ENCODE measurements around the gene TNFRSF4. TPM values are rescaled to one million over a fixed set of nuclear protein-coding genes. Genes with fewer than 3 reads are reported as not detected.

The TNFRSF4 gene
- total RNA-seq, 4 donors from 2014 or later = 0.69 to 1.4 TPM; not detected in 2

GRCh38 chr1:1223321-1223720, 9.4 kb upstream of the TNFRSF4 start:
- intact Hi-C loops (cut with DNase I; ENCODE audit: low total_unique reads) = no loop called here
- TF ChIP-seq CTCF (IDR thresholded peaks at IDR 0.05) (no peak), POLR2A (IDR thresholded peaks at IDR 0.05) (no peak)
- DNase-seq (ENCODE audit: low spot score in 2 of 2) = no peak
- 92 to 93% methylated on average over 15 of the region's 15 CpGs for WGBS, 2 donors
- H3K4me3 ChIP-seq (ENCODE audit: low read depth, poor library complexity, severe bottlenecking) = no peak overlapping the region

GRCh38 chr1:1222575-1223225, 8.7 kb upstream of the TNFRSF4 start:
- no peak for DNase-seq (ENCODE audit: low spot score in 2 of 2)
- WGBS, 2 donors = 95% methylated on average over 39 to 42 of the region's 44 CpGs
- H3K4me3 ChIP-seq (ENCODE audit: low read depth, poor library complexity, severe bottlenecking) = no peak overlapping the region
- intact Hi-C loops (cut with DNase I; ENCODE audit: low total_unique reads) = no loop called here
- TF ChIP-seq POLR2A (IDR thresholded peaks at IDR 0.05) (no peak), CTCF (IDR thresholded peaks at IDR 0.05) (no peak)

GRCh38 chr1:1221887-1222574, 8.1 kb upstream of the TNFRSF4 start:
- intact Hi-C loops (cut with DNase I; ENCODE audit: low total_unique reads) = no loop called here
- WGBS, 2 donors = 84 to 91% methylated on average over 14 to 22 of the region's 30 CpGs

GRCh38 chr1:1220197-1220596, 6.2 kb upstream of the TNFRSF4 start:
- no peak for DNase-seq (ENCODE audit: low spot score in 2 of 2)
- WGBS, 2 donors = 90 to 92% methylated on average over 22 to 23 of the region's 24 CpGs
- intact Hi-C loops (cut with DNase I; ENCODE audit: low total_unique reads) = no loop called here
- no peak overlapping the region for H3K4me3 ChIP-seq (ENCODE audit: low read depth, poor library complexity, severe bottlenecking)
- TF ChIP-seq CTCF (IDR thresholded peaks at IDR 0.05) = no peak
- no peak for TF ChIP-seq POLR2A (IDR thresholded peaks at IDR 0.05)

More at GRCh38 chr1:1221887-1222574, 8.1 kb upstream of the TNFRSF4 start:
- no peak overlapping the region for H3K4me3 ChIP-seq (ENCODE audit: low read depth, poor library complexity, severe bottlenecking)
- no peak for DNase-seq (ENCODE audit: low spot score in 2 of 2)
- TF ChIP-seq CTCF (IDR thresholded peaks at IDR 0.05) (no peak), POLR2A (IDR thresholded peaks at IDR 0.05) (no peak)

GRCh38 chr1:1219341-1219740, 5.4 kb upstream of the TNFRSF4 start:
- 95 to 98% methylated on average over 20 of the region's 20 CpGs for WGBS, 2 donors
- H3K4me3 ChIP-seq (ENCODE audit: low read depth, poor library complexity, severe bottlenecking) = no peak overlapping the region
- no peak for TF ChIP-seq CTCF (IDR thresholded peaks at IDR 0.05)
- no peak for TF ChIP-seq POLR2A (IDR thresholded peaks at IDR 0.05)
- intact Hi-C loops (cut with DNase I; ENCODE audit: low total_unique reads) = no loop called here
- no peak for DNase-seq (ENCODE audit: low spot score in 2 of 2)

Measured in lower leg skin (tissue), 4 donors.